C4-2B (cell line): ENCODE results near the gene PTGIR.

Experiments used
- H3K27ac ChIP-seq: fragments of 450-650 bp; 2 replicates; pipeline ENCODE4 v1.5.1; 2017
- CTCF ChIP-seq: fragments of 450-650 bp; conservative IDR thresholded peaks from 2 replicates; pipeline ENCODE4 v1.5.1; 2017; ENCODE audit warnings: mild to moderate bottlenecking
- ZFX ChIP-seq: fragments of 450-650 bp; IDR thresholded peaks from 2 replicates; pipeline ENCODE4 v1.6.1; 2017

Gene PTGIR

GRCh38 chr19:46608581-46609345 lies 16.1 kb downstream of the PTGIR start:
- H3K27ac ChIP-seq = no peak overlapping the region
- no peak for TF ChIP-seq ZFX
- no peak for TF ChIP-seq CTCF

DNA sequence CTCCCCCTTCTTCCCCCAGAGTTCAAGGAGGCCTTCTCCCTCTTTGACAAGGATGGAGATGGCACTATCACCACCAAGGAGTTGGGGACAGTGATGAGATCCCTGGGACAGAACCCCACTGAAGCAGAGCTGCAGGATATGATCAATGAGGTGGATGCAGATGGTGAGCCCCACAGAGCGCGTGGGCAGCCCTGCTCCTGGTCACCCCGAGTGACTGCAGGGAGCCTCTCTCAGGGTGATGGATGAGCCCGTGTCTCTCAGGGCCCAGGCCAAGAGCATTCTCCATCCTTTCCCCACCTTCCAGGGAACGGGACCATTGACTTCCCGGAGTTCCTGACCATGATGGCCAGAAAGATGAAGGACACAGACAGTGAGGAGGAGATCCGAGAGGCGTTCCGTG lies 16.7 kb downstream of the PTGIR start:
- no peak for TF ChIP-seq ZFX
- no peak for TF ChIP-seq CTCF
- H3K27ac ChIP-seq = no peak overlapping the region

DNA sequence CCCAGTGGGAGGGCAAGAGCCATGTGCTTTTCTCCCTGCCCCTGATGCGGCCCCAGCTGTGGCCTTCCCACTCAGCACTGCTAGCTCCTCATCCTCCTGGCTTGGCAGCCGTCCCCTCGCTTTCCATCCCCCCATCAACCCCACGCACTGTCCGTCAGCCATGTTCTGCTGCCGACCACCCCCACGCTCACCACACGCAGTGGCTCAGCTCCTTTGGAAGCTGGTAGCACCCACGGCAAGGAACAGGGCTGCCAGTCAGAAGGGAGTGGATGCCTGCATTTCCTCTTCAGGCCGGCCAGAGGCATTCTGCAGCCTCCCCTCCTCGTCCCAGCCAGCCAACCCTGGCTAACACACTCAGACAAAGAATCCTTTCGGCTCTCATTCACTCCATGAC lies 17.4 kb downstream of the PTGIR start:
- no peak for TF ChIP-seq CTCF
- TF ChIP-seq ZFX = no peak
- H3K27ac ChIP-seq = no peak overlapping the region

DNA sequence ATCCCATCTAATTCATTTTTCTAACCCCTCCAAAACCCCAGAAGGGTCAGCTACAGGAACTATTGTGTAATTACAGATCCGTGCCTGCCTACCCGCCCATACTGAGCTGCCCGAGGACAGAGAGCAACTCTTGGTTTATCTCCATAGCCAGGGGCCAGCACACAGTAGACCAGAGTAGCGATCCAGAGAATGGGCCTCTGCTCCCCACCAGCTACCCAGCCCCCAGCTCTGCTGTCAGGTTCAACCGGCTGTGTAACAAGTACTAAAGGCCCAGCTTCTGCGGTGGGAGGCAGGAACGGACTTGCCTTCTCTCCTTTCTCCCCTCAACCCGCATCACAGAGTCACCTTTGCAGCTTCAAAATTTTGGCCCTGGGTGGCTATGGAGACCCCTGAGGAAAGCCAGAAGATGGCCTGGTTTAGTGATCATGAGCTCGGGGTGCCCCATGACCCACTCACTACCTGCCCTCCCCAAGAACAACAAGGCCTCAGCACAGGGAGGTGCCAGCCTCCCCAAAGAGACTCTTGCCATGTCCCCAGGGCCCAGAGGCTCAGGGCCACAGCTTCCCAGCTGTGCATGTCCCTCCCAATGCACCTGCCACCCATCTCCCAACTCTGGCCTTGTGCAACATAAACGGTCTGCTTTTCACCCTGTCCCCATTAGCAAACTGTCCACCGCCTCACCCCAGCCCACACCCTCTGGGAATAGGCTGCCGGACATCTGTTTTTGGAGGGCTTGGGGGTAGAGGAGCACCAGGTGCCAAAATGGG lies 18.0 kb downstream of the PTGIR start:
- no peak for TF ChIP-seq ZFX
- TF ChIP-seq CTCF = no peak
- H3K27ac ChIP-seq = no peak overlapping the region

DNA sequence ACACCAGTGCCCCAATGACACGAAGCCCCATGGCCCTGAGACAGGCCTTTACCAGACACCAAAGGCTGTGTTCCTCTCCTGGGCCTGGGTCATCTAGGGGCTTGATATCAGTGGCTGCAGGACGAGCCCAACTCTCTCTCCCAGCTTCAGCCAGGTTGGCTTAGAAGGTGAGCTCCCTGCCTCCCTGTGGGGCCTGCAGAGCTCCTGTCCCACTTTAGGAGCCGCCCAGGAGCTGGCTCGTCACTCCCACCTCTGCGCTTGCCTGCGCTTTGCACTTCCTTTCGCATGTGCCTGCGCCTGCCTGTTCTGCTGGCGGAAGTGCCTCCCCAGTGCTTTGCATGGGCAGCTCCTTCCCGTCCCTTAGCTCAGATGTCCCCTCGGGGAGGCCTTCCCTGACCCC lies 18.9 kb downstream of the PTGIR start:
- no peak overlapping the region for H3K27ac ChIP-seq
- no peak for TF ChIP-seq ZFX
- no peak for TF ChIP-seq CTCF

DNA sequence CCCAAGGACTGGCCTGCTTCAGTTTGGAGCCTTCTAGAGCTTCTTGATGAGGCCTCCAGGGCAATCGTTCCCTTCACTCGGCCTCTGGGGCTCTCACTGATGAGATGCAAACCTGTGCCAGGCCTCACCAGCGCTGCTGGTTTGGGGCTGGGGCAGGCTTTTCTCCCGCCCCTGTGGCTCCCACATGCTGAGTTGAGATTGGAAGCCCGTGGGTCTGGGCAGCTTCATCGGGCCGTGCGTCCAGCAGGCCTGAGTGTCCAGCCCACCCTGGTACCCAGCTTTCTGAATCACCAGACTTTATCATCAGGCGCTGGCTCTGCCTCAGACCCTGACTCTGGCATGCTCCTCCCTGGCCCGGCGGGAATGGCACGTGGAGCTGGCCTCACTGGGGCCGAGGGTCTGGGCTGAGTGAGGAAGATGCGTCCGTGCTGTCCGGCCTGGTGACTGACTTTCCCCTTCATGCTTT lies 19.5 kb downstream of the PTGIR start:
- TF ChIP-seq ZFX (no peak), CTCF (no peak)

GRCh38 chr19:46604781-46605355 lies 20.0 kb downstream of the PTGIR start:
- no peak overlapping the region for H3K27ac ChIP-seq
- no peak for TF ChIP-seq ZFX
- no peak for TF ChIP-seq CTCF

More for the DNA sequence above, 19.5 kb downstream of the PTGIR start:
- no peak overlapping the region for H3K27ac ChIP-seq
